K562 (cell line): ENCODE measurements around the gene DCTN2. TPM values are rescaled to one million over a fixed set of nuclear protein-coding genes. Genes with fewer than 3 reads are reported as not detected.

ENCODE experiments used
- GABPA ChIP-seq: fragments of 200-800 bp; sonication (Bioruptor generic); conservative IDR thresholded peaks from 2 replicates; pipeline ENCODE4 v1.6.1; 2016; ENCODE audit warnings: low read depth, missing genetic modification characterization, missing compliant biosample characterization
- MED1 ChIP-seq: sonication (generic); formaldehyde crosslinking; IDR thresholded peaks from 2 replicates; pipeline ENCODE4 v1.8.1; 2023; ENCODE audit warnings: missing genetic modification reagents, borderline replicate concordance
- ZFP36 ChIP-seq: fragments of 150-350 bp; IDR thresholded peaks from 2 replicates; pipeline ENCODE4 v1.6.1; 2018; ENCODE audit warnings: low read length, low read depth; ENCODE audit not compliant: partially characterized antibody
- polyA plus RNA-seq, 8 experiments: library from polyadenylated mRNA; depleted of rRNA in 4 of 8; stranded (reverse) in 5 of 8; unstranded in 3 of 8; fragments of >200 nt; fragmentation: Nextera tagmentation in 2 of 8; fragmentation: Illumina TruSeq in 1 of 8; extraction: Ambion mirVana in 2 of 8; extraction: Trizol in 1 of 8; gene quantifications; 2 replicates each; pipeline versions ENCODE4 v1.2.1 to v1.2.3, GENCODE V29; 2011 to 2014; ENCODE audit warnings: inconsistent platforms in 1 of 8, missing spikeins in 1 of 8
- total RNA-seq, 7 experiments: library from RNA; depleted of rRNA in 6 of 7; stranded (reverse); fragments of >200 nt in 6 of 7; fragmentation: Illumina TruSeq in 2 of 7; extraction: Trizol in 2 of 7; gene quantifications; 2 replicates each; pipeline versions ENCODE4 v1.2.1 to v1.2.3, GENCODE V29; 2011 to 2021; ENCODE audit warnings: low replicate concordance in 1 of 7
- TF ChIP-seq, protein P1 (sequence below): fragments of 250-450 bp; sonication (Bioruptor Pico); IDR thresholded peaks from 2 replicates; pipeline ENCODE4 v1.4.0; 2020

Gene DCTN2
- total and polyA plus RNA-seq, 9 of the 15 experiments (the other 6 are each of a cell fraction or from before 2014, with no cell fraction given): 43.6 to 270 (median 125) TPM

DNA sequence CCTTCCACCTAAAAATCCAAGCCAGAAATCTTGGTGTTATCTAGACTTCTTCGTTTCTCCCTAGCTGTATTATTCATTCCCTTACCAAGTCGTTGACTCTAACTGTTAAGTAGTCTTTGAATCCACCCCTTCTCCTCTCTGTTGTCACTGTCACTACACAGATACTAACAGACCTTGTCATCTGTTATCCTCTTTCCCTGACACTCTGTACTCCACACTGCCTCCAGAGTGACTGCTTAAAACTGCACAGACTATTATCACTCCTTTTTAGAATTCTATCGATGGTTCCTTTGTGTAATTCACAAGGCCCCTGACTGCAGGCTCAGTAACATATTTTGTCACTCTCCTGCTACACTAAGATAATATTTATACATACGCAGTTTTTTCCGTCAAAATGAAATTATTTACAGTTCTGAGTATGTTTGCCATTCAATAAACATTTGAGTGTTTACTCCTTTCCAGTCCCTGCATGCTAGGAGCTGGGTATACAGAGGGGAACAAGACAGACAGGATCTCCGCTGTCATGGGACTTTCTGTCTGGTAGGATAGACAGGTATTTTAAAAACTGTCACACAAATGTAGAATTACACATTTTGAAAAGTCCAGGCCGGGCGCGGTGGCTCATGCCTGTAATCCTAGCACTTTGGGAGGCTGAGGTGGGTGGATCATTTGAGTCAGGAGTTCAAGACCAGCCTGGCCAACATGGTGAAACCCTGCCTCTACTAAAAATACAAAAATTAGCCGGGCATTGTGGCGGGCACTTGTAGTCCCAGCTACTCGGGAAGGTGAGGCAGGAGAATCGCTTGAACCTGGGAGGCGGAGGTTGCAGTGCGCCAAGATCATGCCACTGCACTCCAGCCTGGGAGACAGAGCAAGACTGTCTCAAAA, 55.4 kb downstream of the DCTN2 start (continued):
- TF ChIP-seq, protein P1, sequence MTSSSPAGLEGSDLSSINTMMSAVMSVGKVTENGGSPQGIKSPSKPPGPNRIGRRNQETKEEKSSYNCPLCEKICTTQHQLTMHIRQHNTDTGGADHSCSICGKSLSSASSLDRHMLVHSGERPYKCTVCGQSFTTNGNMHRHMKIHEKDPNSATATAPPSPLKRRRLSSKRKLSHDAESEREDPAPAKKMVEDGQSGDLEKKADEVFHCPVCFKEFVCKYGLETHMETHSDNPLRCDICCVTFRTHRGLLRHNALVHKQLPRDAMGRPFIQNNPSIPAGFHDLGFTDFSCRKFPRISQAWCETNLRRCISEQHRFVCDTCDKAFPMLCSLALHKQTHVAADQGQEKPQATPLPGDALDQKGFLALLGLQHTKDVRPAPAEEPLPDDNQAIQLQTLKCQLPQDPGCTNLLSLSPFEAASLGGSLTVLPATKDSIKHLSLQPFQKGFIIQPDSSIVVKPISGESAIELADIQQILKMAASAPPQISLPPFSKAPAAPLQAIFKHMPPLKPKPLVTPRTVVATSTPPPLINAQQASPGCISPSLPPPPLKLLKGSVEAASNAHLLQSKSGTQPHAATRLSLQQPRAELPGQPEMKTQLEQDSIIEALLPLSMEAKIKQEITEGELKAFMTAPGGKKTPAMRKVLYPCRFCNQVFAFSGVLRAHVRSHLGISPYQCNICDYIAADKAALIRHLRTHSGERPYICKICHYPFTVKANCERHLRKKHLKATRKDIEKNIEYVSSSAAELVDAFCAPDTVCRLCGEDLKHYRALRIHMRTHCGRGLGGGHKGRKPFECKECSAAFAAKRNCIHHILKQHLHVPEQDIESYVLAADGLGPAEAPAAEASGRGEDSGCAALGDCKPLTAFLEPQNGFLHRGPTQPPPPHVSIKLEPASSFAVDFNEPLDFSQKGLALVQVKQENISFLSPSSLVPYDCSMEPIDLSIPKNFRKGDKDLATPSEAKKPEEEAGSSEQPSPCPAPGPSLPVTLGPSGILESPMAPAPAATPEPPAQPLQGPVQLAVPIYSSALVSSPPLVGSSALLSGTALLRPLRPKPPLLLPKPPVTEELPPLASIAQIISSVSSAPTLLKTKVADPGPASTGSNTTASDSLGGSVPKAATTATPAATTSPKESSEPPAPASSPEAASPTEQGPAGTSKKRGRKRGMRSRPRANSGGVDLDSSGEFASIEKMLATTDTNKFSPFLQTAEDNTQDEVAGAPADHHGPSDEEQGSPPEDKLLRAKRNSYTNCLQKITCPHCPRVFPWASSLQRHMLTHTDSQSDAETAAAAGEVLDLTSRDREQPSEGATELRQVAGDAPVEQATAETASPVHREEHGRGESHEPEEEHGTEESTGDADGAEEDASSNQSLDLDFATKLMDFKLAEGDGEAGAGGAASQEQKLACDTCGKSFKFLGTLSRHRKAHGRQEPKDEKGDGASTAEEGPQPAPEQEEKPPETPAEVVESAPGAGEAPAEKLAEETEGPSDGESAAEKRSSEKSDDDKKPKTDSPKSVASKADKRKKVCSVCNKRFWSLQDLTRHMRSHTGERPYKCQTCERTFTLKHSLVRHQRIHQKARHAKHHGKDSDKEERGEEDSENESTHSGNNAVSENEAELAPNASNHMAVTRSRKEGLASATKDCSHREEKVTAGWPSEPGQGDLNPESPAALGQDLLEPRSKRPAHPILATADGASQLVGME (CRISPR knock-in tag): no peak
- TF ChIP-seq GABPA (tag): no peak
- no peak for TF ChIP-seq MED1 (CRISPR knock-in tag)
- TF ChIP-seq ZFP36: no peak
